K562 (cell line): ENCODE data around the gene RBM20. TPM values are rescaled to one million over a fixed set of nuclear protein-coding genes. Genes with fewer than 3 reads are reported as not detected.

ENCODE experiments used
- ATAC-seq: fragments of 200-7000 bp; cut with Tn5 transposase; 3 replicates; pipeline ENCODE4 v1.9.1; 2020; ENCODE audit warnings: moderate library complexity
- BruUV-seq: library from RNA; stranded (reverse); fragments of 400-500 nt; replicated peaks from 2 replicates; lab custom pipeline; 2021; lab: Mats Ljungman, UMichigan
- CTCF ChIA-PET: fragments of 300-600 bp; formaldehyde crosslinking; extraction: SDS; loops from one replicate; lab custom pipeline; 2021; ENCODE audit warnings: low intra/inter-chr PET ratio; lab: Yijun Ruan, JAX
- POLR2A ChIA-PET: fragments of 300-600, 350-650 bp; sonication (Branson Sonifier 250); formaldehyde crosslinking; extraction: SDS; loops from one replicate; lab custom pipeline; 2021; ENCODE audit warnings: antibody characterized with exemption, inconsistent platforms; lab: Yijun Ruan, JAX
- DNase-seq, 4 experiments: peaks; one replicate each; pipeline versions ENCODE4 v3.0.0 to v3.0.0-alpha.2; 2011 to 2018; ENCODE audit warnings: low spot score in 3 of 4, mixed read lengths in 3 of 4; ENCODE audit errors: extremely low read depth in 1 of 4
- FAIRE-seq: peaks from 2 replicates; lab custom pipeline; 2011; peaks lifted over from hg19 to GRCh38; lab: Jason Lieb, UNC
- H2AFZ ChIP-seq: 2 replicates; pipeline ENCODE4 v1.6.0; 2011; ENCODE audit warnings: low read depth, low read length, control low read depth, inconsistent platforms
- H3K27ac ChIP-seq: fragments of 200-600 bp; 3 replicates; pipeline ENCODE4 v1.8.0; 2011; ENCODE audit warnings: low read depth, mild to moderate bottlenecking, control low read depth, inconsistent platforms, low read length, moderate library complexity, mixed read lengths; ENCODE audit errors: extremely low read depth
- H3K27me3 ChIP-seq, 2 experiments: fragments of 300-600 bp in 1 of 2; 2 replicates in 1 of 2; 3 replicates in 1 of 2; pipeline versions ENCODE4 v1.6.0 to v1.8.0; 2011; ENCODE audit warnings: inconsistent platforms in 2 of 2, low read length in 2 of 2, mild to moderate bottlenecking in 1 of 2, mixed read lengths in 1 of 2, moderate library complexity in 1 of 2; ENCODE audit not compliant: control insufficient read depth in 2 of 2, insufficient read depth in 2 of 2
- H3K36me3 ChIP-seq: fragments of 300-600 bp; 3 replicates; pipeline ENCODE4 v1.8.0; 2011; ENCODE audit warnings: mild to moderate bottlenecking, low read length, inconsistent platforms; ENCODE audit not compliant: control insufficient read depth, insufficient read depth
- H3K4me1 ChIP-seq, 2 experiments: fragments of 200-600 bp in 1 of 2; replicated peaks in 1 of 2; 2 replicates in 1 of 2; 3 replicates in 1 of 2; pipeline versions ENCODE4 v1.5.1 to v1.8.0; 2011; ENCODE audit warnings: inconsistent platforms in 2 of 2, low read length in 2 of 2, mild to moderate bottlenecking in 1 of 2, mixed read lengths in 1 of 2, moderate library complexity in 1 of 2; ENCODE audit not compliant: control insufficient read depth in 2 of 2, insufficient read depth in 2 of 2
- H3K4me2 ChIP-seq: 2 replicates; pipeline ENCODE4 v1.6.1; 2011; ENCODE audit warnings: low read length, control low read depth, inconsistent platforms, mixed read lengths; ENCODE audit not compliant: insufficient read depth
- H3K4me3 ChIP-seq: fragments of 200-600 bp; sonication (generic), shearing (Covaris generic); 2 replicates; pipeline ENCODE4 v1.5.1; 2016; ENCODE audit warnings: control low read depth, inconsistent platforms
- H3K79me2 ChIP-seq: fragments of 200-600 bp; 3 replicates; pipeline ENCODE4 v1.8.0; 2011; ENCODE audit warnings: low read length, inconsistent platforms; ENCODE audit not compliant: control insufficient read depth, insufficient read depth
- H3K9ac ChIP-seq, 2 experiments: 2 replicates each; pipeline versions ENCODE4 v1.6.0 to v1.6.1; 2011; ENCODE audit warnings: low read depth in 2 of 2, low read length in 2 of 2, control low read depth in 1 of 2, inconsistent platforms in 1 of 2, mild to moderate bottlenecking in 1 of 2, mixed read lengths in 1 of 2; ENCODE audit not compliant: insufficient read depth in 1 of 2
- H3K9me1 ChIP-seq: one replicate; pipeline ENCODE4 v1.6.0; 2011; ENCODE audit warnings: inconsistent platforms, mild to moderate bottlenecking, low read length, moderate library complexity; ENCODE audit not compliant: control insufficient read depth, insufficient read depth
- H3K9me3 ChIP-seq: replicated peaks from 2 replicates; pipeline ENCODE4 v1.5.1; 2011; ENCODE audit warnings: low read depth, low read length, inconsistent platforms; ENCODE audit not compliant: control insufficient read depth, insufficient read depth
- H4K20me1 ChIP-seq: replicated peaks from 2 replicates; pipeline ENCODE4 v1.6.1; 2011; ENCODE audit warnings: low read length, inconsistent platforms, mixed read lengths; ENCODE audit not compliant: control insufficient read depth, insufficient read depth
- COPS2 ChIP-seq: fragments of 450-650 bp; conservative IDR thresholded peaks from 2 replicates; pipeline ENCODE4 v1.6.1; 2016; ENCODE audit warnings: mild to moderate bottlenecking, moderate library complexity
- ESRRB ChIP-seq: fragments of 250-450 bp; sonication (Bioruptor Pico); IDR thresholded peaks from 2 replicates; pipeline ENCODE4 v1.5.0; 2020; ENCODE audit warnings: mild to moderate bottlenecking, moderate library complexity, borderline replicate concordance
- FOS ChIP-seq: IDR thresholded peaks from 3 replicates; pipeline ENCODE4 v1.6.1; 2011; ENCODE audit not compliant: insufficient read length; ENCODE audit errors: extremely low read depth
- HNRNPUL1 ChIP-seq: fragments of 200-400 bp; formaldehyde crosslinking; IDR thresholded peaks from 2 replicates; pipeline ENCODE4 v1.6.1; 2017; ENCODE audit warnings: low read length
- KLF16 ChIP-seq: IDR thresholded peaks from 2 replicates; pipeline ENCODE4 v1.6.1; 2016; ENCODE audit warnings: antibody characterized with exemption
- MCM3 ChIP-seq: fragments of 450-650 bp; IDR thresholded peaks from 2 replicates; pipeline ENCODE4 v1.6.1; 2016
- MXI1 ChIP-seq: IDR thresholded peaks from 2 replicates; pipeline ENCODE4 v1.6.1; 2011; ENCODE audit warnings: low read depth, mild to moderate bottlenecking, improper control_type of control experiment, low read length
- NCOA1 ChIP-seq: fragments of 450-650 bp; IDR thresholded peaks from 2 replicates; pipeline ENCODE4 v1.6.1; 2016; ENCODE audit warnings: low read depth
- NELFE ChIP-seq: IDR thresholded peaks from 2 replicates; pipeline ENCODE4 v1.6.1; 2011; ENCODE audit warnings: mild to moderate bottlenecking; ENCODE audit not compliant: insufficient read depth, insufficient read length
- PRMT5 ChIP-seq: sonication (generic); formaldehyde crosslinking; IDR thresholded peaks from 2 replicates; pipeline ENCODE4 v1.5.0; 2020; ENCODE audit warnings: missing genetic modification reagents
- RFX1 ChIP-seq: fragments of 450-650 bp; IDR thresholded peaks from 2 replicates; pipeline ENCODE4 v1.6.1; 2016; ENCODE audit warnings: mild to moderate bottlenecking, moderate library complexity
- STAT5A ChIP-seq: IDR thresholded peaks from 2 replicates; pipeline ENCODE4 v1.6.1; 2012; ENCODE audit warnings: low read length, inconsistent platforms, borderline replicate concordance
- ZC3H11A ChIP-seq: IDR thresholded peaks from 2 replicates; pipeline ENCODE4 v1.6.1; 2012; ENCODE audit warnings: low read depth, low read length, improper control_type of control experiment
- ZFP1 ChIP-seq: fragments of 450-650 bp; formaldehyde crosslinking; IDR thresholded peaks from 2 replicates; pipeline ENCODE4 v1.4.0; 2020; ENCODE audit warnings: mild to moderate bottlenecking, mixed read lengths
- ZFP36 ChIP-seq: fragments of 150-350 bp; IDR thresholded peaks from 2 replicates; pipeline ENCODE4 v1.6.1; 2018; ENCODE audit warnings: low read length, low read depth; ENCODE audit not compliant: partially characterized antibody
- ZNF124 ChIP-seq: sonication (generic); formaldehyde crosslinking; IDR thresholded peaks from 2 replicates; pipeline ENCODE4 v1.8.1; 2022; ENCODE audit warnings: missing genetic modification reagents
- ZNF212 ChIP-seq: fragments of 450-650 bp; formaldehyde crosslinking; IDR thresholded peaks from 2 replicates; pipeline ENCODE4 v1.4.0; 2020; ENCODE audit warnings: mild to moderate bottlenecking
- ZNF589 ChIP-seq: fragments of 200-800 bp; sonication (Bioruptor generic); IDR thresholded peaks from 2 replicates; pipeline ENCODE4 v1.6.1; 2016; ENCODE audit warnings: low read depth, missing genetic modification characterization, missing compliant biosample characterization
- ZNF830 ChIP-seq: fragments of 250-450 bp; sonication (Bioruptor Pico); IDR thresholded peaks from 2 replicates; pipeline ENCODE4 v1.5.0; 2021; ENCODE audit warnings: mild to moderate bottlenecking
- WGBS: fragments of 100-300 bp; shearing (Covaris generic); methylation state at CpG from one replicate; pipeline ENCODE4 v1.1.6; 2016; ENCODE audit warnings: low coverage, mixed read lengths; ENCODE audit not compliant: insufficient coverage; ENCODE audit errors: missing lambda C conversion rate; 5-methylcytosine and 5-hydroxymethylcytosine counted together
- in situ Hi-C: fragments of 300-500 bp; cut with MboI; formaldehyde crosslinking; loops from 4 replicates; pipeline ENCODE4 v1.15.0; 2018; ENCODE audit warnings: inconsistent platforms, mixed read lengths
- intact Hi-C: fragments of 100-400 bp; cut with micrococcal nuclease; formaldehyde crosslinking; loops from 2 replicates; pipeline ENCODE4 v1.14.2; 2022
- polyA plus RNA-seq, 8 experiments: library from polyadenylated mRNA; depleted of rRNA in 4 of 8; stranded (reverse) in 5 of 8; unstranded in 3 of 8; fragments of >200 nt; fragmentation: Nextera tagmentation in 2 of 8; fragmentation: Illumina TruSeq in 1 of 8; extraction: Ambion mirVana in 2 of 8; extraction: Trizol in 1 of 8; gene quantifications; 2 replicates each; pipeline versions ENCODE4 v1.2.1 to v1.2.3, GENCODE V29; 2011 to 2014; ENCODE audit warnings: inconsistent platforms in 1 of 8, missing spikeins in 1 of 8
- total RNA-seq, 7 experiments: library from RNA; depleted of rRNA in 6 of 7; stranded (reverse); fragments of >200 nt in 6 of 7; fragmentation: Illumina TruSeq in 2 of 7; extraction: Trizol in 2 of 7; gene quantifications; 2 replicates each; pipeline versions ENCODE4 v1.2.1 to v1.2.3, GENCODE V29; 2011 to 2021; ENCODE audit warnings: low replicate concordance in 1 of 7
- TF ChIP-seq, protein P1 (sequence below): fragments of 250-450 bp; sonication (Bioruptor Pico); IDR thresholded peaks from 2 replicates; pipeline ENCODE4 v1.5.0; 2021
- TF ChIP-seq, protein P2 (sequence below): fragments of 450-650 bp; IDR thresholded peaks from 2 replicates; pipeline ENCODE4 v1.6.1; 2017; ENCODE audit warnings: mild to moderate bottlenecking, moderate library complexity

The RBM20 gene
- total and polyA plus RNA-seq, 9 of the 15 experiments (the other 6 are each of a cell fraction or from before 2014, with no cell fraction given), result 0.63 to 5.7 (median 3.2) TPM

DNA sequence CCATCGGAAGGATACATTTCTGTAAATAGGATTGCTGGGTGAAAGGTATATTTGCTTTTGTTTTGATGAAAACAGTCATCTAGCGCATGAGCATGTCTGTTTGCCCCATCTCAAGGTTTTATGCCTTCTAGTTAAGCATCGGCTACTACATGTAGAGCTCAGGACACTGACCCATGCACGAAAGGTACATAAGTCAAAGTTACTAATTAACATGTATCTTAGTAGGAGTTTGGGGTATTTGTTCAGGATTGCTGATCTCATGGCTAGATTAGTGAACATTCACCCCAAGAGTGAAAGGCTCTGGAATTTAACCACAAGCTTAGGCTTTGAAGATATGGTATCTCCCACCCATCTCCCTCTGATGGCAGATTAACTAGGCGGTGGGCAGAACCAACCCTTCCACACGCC lies 91.5 kb downstream of the RBM20 start (continued):
- no peak for TF ChIP-seq NELFE
- no peak for TF ChIP-seq ESRRB (CRISPR knock-in tag)

DNA sequence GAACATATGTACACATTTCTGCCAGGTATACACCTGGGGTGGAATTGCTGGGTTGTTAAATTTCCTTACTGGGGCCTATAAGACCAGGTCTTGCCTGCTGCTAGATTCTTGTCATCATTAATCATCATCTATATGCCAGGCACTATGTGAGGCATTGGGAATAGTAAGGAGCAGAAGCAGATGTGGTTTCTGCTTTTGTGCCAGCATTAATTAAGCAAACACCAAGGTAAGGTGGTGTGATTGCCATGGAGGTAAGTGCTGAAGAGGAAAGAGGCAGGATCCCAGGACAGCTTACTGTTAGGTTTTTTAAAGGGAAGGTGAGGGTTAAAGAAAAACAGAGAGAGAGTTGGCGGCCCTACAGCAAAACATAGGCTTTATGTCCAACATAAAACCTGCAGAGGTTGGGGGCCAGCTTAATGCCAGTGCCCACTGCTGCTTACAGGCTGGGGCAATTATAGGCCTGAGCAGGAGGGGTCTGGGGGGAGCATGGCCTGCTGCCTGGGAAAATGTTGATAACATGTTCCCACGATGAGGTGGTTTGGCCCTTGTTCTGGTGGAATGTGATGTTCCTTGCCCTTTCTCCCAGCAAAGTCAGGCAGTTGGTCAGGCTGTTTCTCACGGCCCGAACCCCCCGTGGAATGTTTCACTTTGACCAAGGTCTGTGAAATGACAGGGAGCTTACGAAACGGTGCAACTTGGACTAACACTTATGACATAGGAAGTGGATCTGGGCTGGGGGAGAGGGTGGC lies 93.9 kb downstream of the RBM20 start:
- no TSS peak for BruUV-seq
- H3K27ac ChIP-seq, result no peak overlapping the region
- ATAC-seq, result no peak
- no peaks in the 10 kb centered on the region for H3K9me3 ChIP-seq
- no peak for FAIRE-seq
- H2AFZ ChIP-seq, result no peak overlapping the region
- WGBS, result 47% methylated on average over 5 of the region's 7 CpGs
- no peak overlapping the region for H3K4me3 ChIP-seq
- H3K9me1 ChIP-seq, result no peaks in the 10 kb centered on the region
- no peaks in the 10 kb centered on the region for H3K36me3 ChIP-seq
- in situ Hi-C loops, result no loop called here
- no peak overlapping the region for H3K9ac ChIP-seq
- no peaks in the 10 kb centered on the region for H3K79me2 ChIP-seq
- H3K4me1 ChIP-seq, result peaks cover 0 to 3% of the 10 kb centered on the region in 2 experiments; a peak in 2 of 5 replicates
- no peak for DNase-seq
- ChIA-PET POLR2A (no interaction called here), CTCF (no interaction called here)
- peaks cover 1% of the 10 kb centered on the region; the same call in 1 of the 2 replicates for H4K20me1 ChIP-seq
- no peaks in the 10 kb centered on the region for H3K27me3 ChIP-seq
- no peak overlapping the region for H3K4me2 ChIP-seq
- TF ChIP-seq, protein P1, sequence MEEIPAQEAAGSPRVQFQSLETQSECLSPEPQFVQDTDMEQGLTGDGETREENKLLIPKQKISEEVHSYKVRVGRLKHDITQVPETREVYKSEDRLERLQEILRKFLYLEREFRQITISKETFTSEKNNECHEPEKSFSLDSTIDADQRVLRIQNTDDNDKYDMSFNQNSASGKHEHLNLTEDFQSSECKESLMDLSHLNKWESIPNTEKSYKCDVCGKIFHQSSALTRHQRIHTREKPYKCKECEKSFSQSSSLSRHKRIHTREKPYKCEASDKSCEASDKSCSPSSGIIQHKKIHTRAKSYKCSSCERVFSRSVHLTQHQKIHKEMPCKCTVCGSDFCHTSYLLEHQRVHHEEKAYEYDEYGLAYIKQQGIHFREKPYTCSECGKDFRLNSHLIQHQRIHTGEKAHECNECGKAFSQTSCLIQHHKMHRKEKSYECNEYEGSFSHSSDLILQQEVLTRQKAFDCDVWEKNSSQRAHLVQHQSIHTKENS (CRISPR knock-in tag), result no peak
- TF ChIP-seq ZNF124 (CRISPR knock-in tag), result no peak
- TF ChIP-seq PRMT5 (CRISPR knock-in tag), result no peak
- TF ChIP-seq MCM3, result no peak
- no peak for TF ChIP-seq ZFP36
- no peak for TF ChIP-seq HNRNPUL1
- TF ChIP-seq RFX1, result no peak
- no peak for TF ChIP-seq NCOA1
- no peak for TF ChIP-seq ZC3H11A
- TF ChIP-seq MXI1, result no peak
- no peak for TF ChIP-seq ZNF212
- TF ChIP-seq, protein P2, sequence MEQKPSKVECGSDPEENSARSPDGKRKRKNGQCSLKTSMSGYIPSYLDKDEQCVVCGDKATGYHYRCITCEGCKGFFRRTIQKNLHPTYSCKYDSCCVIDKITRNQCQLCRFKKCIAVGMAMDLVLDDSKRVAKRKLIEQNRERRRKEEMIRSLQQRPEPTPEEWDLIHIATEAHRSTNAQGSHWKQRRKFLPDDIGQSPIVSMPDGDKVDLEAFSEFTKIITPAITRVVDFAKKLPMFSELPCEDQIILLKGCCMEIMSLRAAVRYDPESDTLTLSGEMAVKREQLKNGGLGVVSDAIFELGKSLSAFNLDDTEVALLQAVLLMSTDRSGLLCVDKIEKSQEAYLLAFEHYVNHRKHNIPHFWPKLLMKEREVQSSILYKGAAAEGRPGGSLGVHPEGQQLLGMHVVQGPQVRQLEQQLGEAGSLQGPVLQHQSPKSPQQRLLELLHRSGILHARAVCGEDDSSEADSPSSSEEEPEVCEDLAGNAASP, result no peak
- no peak for TF ChIP-seq ZFP1 (CRISPR knock-in tag)
- no peak for TF ChIP-seq FOS
- TF ChIP-seq ZNF589 (CRISPR knock-in tag), result no peak
- no peak for TF ChIP-seq KLF16
- no peak for TF ChIP-seq ZNF830
- TF ChIP-seq COPS2, result no peak
- no peak for TF ChIP-seq STAT5A
- TF ChIP-seq, all 486 proteins: peak for 0
- intact Hi-C loops, result no loop called here
